Measurements from ENCODE around the gene MBD2. TPM values are rescaled to one million over a fixed set of nuclear protein-coding genes. Genes with fewer than 3 reads are reported as not detected.

Gene MBD2
- total RNA-seq, 2 experiments from 2014 or later: 101 to 102 TPM

- peaks cover 33% of the 10 kb centered on the region for H3K36me3 Mint-ChIP-seq (ENCODE audit: low read depth)
- H3K9me3 Mint-ChIP-seq: no peaks in the 10 kb centered on the region
- H3K27me3 Mint-ChIP-seq: no peaks in the 10 kb centered on the region
- ChIA-PET CTCF (no interaction called here), POLR2A (interaction anchor here (1.0 kb wide), 1 partner anchor 65 kb away, joined by 3 read pairs; no protein-coding TSS in a partner anchor)
- no peak overlapping the region for H3K4me3 Mint-ChIP-seq
- peaks cover 30% of the 10 kb centered on the region for H3K4me1 Mint-ChIP-seq (ENCODE audit: low read depth)
- H3K27ac Mint-ChIP-seq: no peak overlapping the region
- intact Hi-C loops (cut with micrococcal nuclease): no loop called here
- no peak for TF ChIP-seq CTCF (IDR thresholded peaks at IDR 0.05)
- no peak for DNase-seq
- no peak for ATAC-seq
Observed at GRCh38 chr18:54204883-54205282, 19.6 kb downstream of the MBD2 start.

GRCh38 chr18:54203914-54204313 is 20.6 kb downstream of the MBD2 start:
- H3K27me3 Mint-ChIP-seq: no peaks in the 10 kb centered on the region
- no peaks in the 10 kb centered on the region for H3K9me3 Mint-ChIP-seq
- H3K4me1 Mint-ChIP-seq (ENCODE audit: low read depth): peaks cover 25% of the 10 kb centered on the region
- no peak for TF ChIP-seq CTCF (IDR thresholded peaks at IDR 0.05)
- CTCF ChIA-PET: no interaction called here
- intact Hi-C loops (cut with micrococcal nuclease): no loop called here
- no peak for DNase-seq
- no peak for ATAC-seq
- no peak overlapping the region for H3K4me3 Mint-ChIP-seq
- H3K36me3 Mint-ChIP-seq (ENCODE audit: low read depth): peaks cover 38% of the 10 kb centered on the region
- POLR2A ChIA-PET: interaction anchor here (1.2 kb wide), 1 partner anchor 20 kb away, joined by 3 read pairs; no protein-coding TSS in a partner anchor
- H3K27ac Mint-ChIP-seq: no peak overlapping the region

- Mint-ChIP-seq H3K9me3 (no peaks in the 10 kb centered on the region), H3K4me3 (no peak overlapping the region), H3K4me1 (ENCODE audit: low read depth) (peaks cover 24% of the 10 kb centered on the region), H3K27ac (no peak overlapping the region), H3K36me3 (ENCODE audit: low read depth) (peaks cover 41% of the 10 kb centered on the region), H3K27me3 (no peaks in the 10 kb centered on the region)
- ATAC-seq (no peak), DNase-seq (no peak)
- TF ChIP-seq CTCF (IDR thresholded peaks at IDR 0.05): no peak
- ChIA-PET CTCF (interaction anchor here (1.9 kb wide), 1 partner anchor 20 kb away, joined by 5 read pairs; no protein-coding TSS in a partner anchor), POLR2A (interaction anchor here (1.2 kb wide), 1 partner anchor 19 kb away, joined by 3 read pairs; no protein-coding TSS in a partner anchor)
- intact Hi-C loops (cut with micrococcal nuclease): no loop called here
Observed at GRCh38 chr18:54202851-54203250, 21.6 kb downstream of the MBD2 start.

- TF ChIP-seq CTCF (IDR thresholded peaks at IDR 0.05): no peak
- H3K9me3 Mint-ChIP-seq: no peaks in the 10 kb centered on the region
- H3K36me3 Mint-ChIP-seq (ENCODE audit: low read depth): peaks cover 30% of the 10 kb centered on the region
- intact Hi-C loops (cut with micrococcal nuclease): no loop called here
- H3K27me3 Mint-ChIP-seq: no peaks in the 10 kb centered on the region
- H3K4me3 Mint-ChIP-seq: no peak overlapping the region
- ATAC-seq (no peak), DNase-seq (no peak)
- H3K4me1 Mint-ChIP-seq (ENCODE audit: low read depth): peaks cover 10% of the 10 kb centered on the region
- no peak overlapping the region for H3K27ac Mint-ChIP-seq
- ChIA-PET POLR2A (no interaction called here), CTCF (interaction anchor here (1.5 kb wide), 1 partner anchor 72 kb away, joined by 3 read pairs; no protein-coding TSS in a partner anchor)
Observed at GRCh38 chr18:54197747-54198411, 26.6 kb downstream of the MBD2 start.

- ChIA-PET CTCF (no interaction called here), POLR2A (no interaction called here)
Observed at GRCh38 chr18:54193786-54194185, 30.7 kb downstream of the MBD2 start.

More at GRCh38 chr18:54193786-54194185, 30.7 kb downstream of the MBD2 start:
- H3K9me3 Mint-ChIP-seq: no peaks in the 10 kb centered on the region
- H3K36me3 Mint-ChIP-seq (ENCODE audit: low read depth): peaks cover 15% of the 10 kb centered on the region
- intact Hi-C loops (cut with micrococcal nuclease): no loop called here
- no peaks in the 10 kb centered on the region for H3K27me3 Mint-ChIP-seq
- H3K4me1 Mint-ChIP-seq (ENCODE audit: low read depth): peaks cover 9% of the 10 kb centered on the region
- ATAC-seq (no peak), DNase-seq (no peak)
- H3K4me3 Mint-ChIP-seq: no peak overlapping the region
- H3K27ac Mint-ChIP-seq: no peak overlapping the region
- no peak for TF ChIP-seq CTCF (IDR thresholded peaks at IDR 0.05)
